ENCODE data around the gene CCDC17.

Gene CCDC17

DNA sequence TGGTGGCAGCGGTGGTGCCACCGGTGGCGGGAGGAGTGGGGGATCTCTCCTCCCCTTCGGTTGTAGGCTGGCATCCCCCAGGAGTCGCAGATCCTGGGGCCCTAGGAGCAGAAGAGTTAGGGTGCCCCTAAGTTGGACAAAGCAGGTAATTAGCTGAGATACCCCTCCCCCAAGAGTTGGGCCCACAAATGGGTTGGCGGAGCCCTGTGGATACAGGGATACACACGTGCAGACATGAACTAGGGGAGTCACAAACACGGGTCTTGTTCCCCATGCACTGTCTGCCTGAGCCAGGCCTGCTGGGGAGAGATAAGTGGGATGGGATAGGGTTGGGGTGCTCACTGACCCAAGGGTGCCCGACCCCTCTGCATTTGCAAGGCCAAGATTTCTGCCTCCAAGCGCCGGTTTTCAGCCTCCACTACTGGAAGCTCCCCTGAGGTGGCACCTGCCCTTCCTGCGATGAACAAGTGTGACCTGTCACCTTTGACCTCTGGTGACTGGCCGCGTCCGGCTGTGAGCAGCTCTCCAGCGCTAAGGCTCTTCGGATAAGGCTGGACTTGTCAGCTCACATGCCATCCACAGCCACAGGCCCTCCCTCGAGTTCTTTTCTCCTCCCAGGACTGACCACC, 1.8 kb downstream of the CCDC17 start:
- Histone ChIP-seq H3K27ac (no peak overlapping the region), H3K4me3 (ENCODE audit: low read depth, low read length) (no peak overlapping the region), H3K27me3 (replicated peaks) (no peaks in the 10 kb centered on the region), H3K36me3 (replicated peaks) (peaks cover 30% of the 10 kb centered on the region)
- in situ Hi-C loops (cut with HindIII; ENCODE audit: low pct_ligation_motif_present, low sequenced_read_pairs), result no loop called here
- no peak for DNase-seq
- TF ChIP-seq, protein P1, sequence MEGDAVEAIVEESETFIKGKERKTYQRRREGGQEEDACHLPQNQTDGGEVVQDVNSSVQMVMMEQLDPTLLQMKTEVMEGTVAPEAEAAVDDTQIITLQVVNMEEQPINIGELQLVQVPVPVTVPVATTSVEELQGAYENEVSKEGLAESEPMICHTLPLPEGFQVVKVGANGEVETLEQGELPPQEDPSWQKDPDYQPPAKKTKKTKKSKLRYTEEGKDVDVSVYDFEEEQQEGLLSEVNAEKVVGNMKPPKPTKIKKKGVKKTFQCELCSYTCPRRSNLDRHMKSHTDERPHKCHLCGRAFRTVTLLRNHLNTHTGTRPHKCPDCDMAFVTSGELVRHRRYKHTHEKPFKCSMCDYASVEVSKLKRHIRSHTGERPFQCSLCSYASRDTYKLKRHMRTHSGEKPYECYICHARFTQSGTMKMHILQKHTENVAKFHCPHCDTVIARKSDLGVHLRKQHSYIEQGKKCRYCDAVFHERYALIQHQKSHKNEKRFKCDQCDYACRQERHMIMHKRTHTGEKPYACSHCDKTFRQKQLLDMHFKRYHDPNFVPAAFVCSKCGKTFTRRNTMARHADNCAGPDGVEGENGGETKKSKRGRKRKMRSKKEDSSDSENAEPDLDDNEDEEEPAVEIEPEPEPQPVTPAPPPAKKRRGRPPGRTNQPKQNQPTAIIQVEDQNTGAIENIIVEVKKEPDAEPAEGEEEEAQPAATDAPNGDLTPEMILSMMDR (IDR thresholded peaks at IDR 0.05; ENCODE audit: low read depth, low read length, missing control alignments), result no peak

DNA sequence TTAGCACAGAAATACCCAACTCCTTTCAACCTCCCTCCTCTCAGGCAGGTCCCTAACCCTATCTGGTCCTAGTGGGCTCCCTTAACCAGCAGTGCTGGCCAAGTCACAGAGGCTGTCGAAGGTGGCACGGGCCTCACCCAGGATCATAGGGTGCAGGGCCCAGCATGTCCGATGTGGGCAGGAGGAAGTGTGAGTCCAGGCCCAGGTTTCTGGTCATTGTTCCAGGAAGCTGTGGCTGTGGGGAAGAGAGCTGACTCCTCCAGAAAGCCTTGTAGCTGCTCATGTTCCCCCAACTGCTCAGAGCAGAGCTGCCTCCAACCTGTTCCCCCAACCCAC, 2.4 kb downstream of the CCDC17 start:
- in situ Hi-C loops (cut with HindIII; ENCODE audit: low pct_ligation_motif_present, low sequenced_read_pairs), result no loop called here
- no peak overlapping the region for H3K27ac ChIP-seq
- H3K27me3 ChIP-seq (replicated peaks), result no peaks in the 10 kb centered on the region
- no peak overlapping the region for H3K4me3 ChIP-seq (ENCODE audit: low read depth, low read length)
- peaks cover 32% of the 10 kb centered on the region for H3K36me3 ChIP-seq (replicated peaks)
- TF ChIP-seq, protein P1 (IDR thresholded peaks at IDR 0.05; ENCODE audit: low read depth, low read length, missing control alignments), result no peak
- no peak for DNase-seq

DNA sequence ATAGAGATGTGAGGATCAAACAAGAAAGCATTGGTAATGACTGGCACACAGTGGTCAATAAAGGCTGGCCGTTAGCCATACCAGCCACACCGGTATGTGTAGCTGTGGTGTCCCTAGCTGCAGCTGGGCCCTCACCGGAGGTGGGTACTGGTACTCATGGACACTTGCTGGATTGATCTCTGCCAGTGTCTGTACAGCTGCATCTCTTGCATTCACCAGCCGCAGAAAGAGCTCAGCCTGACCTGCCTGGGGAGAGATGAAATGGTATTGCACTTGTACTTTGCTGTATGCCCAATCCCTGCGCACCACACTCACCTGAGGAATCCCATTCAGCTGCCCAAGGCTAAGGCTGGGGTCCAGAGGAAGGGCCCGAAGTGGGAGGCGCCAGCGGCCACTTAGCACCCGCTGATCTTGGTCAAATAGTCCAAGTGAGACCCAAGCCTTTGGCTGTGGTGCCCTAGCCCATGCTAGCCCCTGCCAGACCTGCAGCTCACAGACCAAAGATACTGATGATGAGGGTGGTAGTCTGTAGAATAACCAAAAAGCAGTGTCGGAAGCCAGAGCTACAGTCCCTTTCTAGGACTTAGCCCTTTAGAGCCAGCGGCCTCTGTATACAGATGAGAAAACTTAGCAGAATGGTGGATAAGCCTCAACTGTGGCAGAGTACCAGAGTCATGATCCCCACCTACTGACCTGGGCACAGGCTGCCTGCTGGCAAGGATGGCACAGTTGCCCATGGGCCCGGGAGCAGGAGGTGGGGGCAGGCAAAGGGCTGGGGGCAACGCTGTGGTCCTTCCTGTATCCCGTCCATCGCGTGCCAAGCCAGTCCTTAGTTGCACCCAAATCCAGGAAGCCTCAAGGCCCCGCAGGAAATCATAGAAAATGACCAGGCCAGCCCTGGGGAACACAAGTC, 3.0 kb downstream of the CCDC17 start:
- in situ Hi-C loops (cut with HindIII; ENCODE audit: low pct_ligation_motif_present, low sequenced_read_pairs), result no loop called here
- no peak for DNase-seq
- H3K27me3 ChIP-seq (replicated peaks), result no peaks in the 10 kb centered on the region
- H3K36me3 ChIP-seq (replicated peaks), result peaks cover 35% of the 10 kb centered on the region
- TF ChIP-seq, protein P1 (IDR thresholded peaks at IDR 0.05; ENCODE audit: low read depth, low read length, missing control alignments), result no peak
- no peak overlapping the region for H3K4me3 ChIP-seq (ENCODE audit: low read depth, low read length)
- no peak overlapping the region for H3K27ac ChIP-seq

DNA sequence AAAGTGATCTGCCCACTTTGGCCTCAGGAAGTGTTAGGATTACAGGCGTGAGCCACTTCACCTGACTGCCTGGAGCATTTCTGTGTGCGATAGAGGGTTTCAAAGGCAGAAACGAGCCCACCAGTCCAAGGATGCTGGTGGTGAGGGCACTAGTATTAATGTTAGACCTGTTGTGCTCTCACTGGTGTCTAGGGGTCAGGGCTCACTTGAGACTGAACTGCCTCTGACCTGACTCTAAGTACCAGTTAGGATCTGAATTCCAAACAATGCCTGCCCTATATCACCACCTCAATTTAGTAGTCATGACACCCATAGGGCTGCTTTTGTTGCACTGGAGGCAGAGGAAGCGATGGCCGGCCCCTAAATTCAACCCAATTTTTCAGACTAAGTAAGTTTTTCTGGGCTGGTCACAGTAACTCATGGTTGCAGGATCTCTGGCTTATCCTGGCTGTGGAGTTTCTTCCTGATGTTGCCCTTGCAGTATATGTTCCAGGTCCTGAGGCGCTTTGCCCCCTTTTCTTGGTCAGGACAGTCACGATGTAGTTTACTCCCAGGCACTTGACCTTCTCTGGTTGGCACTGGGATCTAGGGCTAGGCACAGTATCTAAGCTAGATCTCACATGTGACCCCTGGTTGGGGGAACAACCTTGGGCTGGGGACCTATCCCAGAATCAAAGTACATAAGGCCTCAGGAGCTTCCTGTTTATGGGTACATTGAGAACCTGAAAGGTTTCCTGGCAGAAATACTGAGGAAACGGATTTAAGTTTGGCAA, 4.5 kb downstream of the CCDC17 start:
- H3K27me3 ChIP-seq (replicated peaks), result no peaks in the 10 kb centered on the region
- DNase-seq, result no peak
- no peak overlapping the region for H3K4me3 ChIP-seq (ENCODE audit: low read depth, low read length)
- no peak overlapping the region for H3K27ac ChIP-seq
- TF ChIP-seq, protein P1 (IDR thresholded peaks at IDR 0.05; ENCODE audit: low read depth, low read length, missing control alignments), result no peak
- peaks cover 44% of the 10 kb centered on the region for H3K36me3 ChIP-seq (replicated peaks)
- in situ Hi-C loops (cut with HindIII; ENCODE audit: low pct_ligation_motif_present, low sequenced_read_pairs), result no loop called here

DNA sequence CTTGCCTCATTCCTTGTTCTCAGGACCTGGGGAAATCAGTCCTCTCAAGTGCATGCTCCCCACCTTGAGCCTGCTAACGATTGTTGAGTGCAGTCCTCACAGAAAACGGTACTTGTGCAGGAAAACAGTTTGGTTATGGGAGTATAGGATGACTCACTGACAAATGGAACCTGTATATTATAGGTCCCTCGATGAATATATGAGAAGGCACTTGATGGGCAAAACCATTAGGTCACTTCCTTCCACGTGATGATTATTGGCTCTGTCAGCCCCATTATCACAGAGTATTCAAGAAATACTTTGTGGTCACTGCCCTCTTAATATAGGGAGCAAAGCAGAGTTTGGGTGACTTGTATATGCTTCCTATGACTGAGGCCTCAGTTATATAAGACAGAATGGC, 6.2 kb downstream of the CCDC17 start:
- H3K27ac ChIP-seq, result no peak overlapping the region
- in situ Hi-C loops (cut with HindIII; ENCODE audit: low pct_ligation_motif_present, low sequenced_read_pairs), result no loop called here
- no peak overlapping the region for H3K4me3 ChIP-seq (ENCODE audit: low read depth, low read length)
- DNase-seq, result peak; percentile 27
- TF ChIP-seq, protein P1 (IDR thresholded peaks at IDR 0.05; ENCODE audit: low read depth, low read length, missing control alignments), result no peak
- no peaks in the 10 kb centered on the region for H3K27me3 ChIP-seq (replicated peaks)
- H3K36me3 ChIP-seq (replicated peaks), result peaks cover 38% of the 10 kb centered on the region

Data from brain microvascular endothelial cell (primary cell).